Peyer's patch (tissue), 4 donors: ENCODE measurements around the gene SLC5A2.

ENCODE experiments used
- CTCF ChIP-seq, 6 experiments: fragments of 450-650 bp in 4 of 6; fragments of 200-600 bp in 2 of 6; sonication (generic) in 1 of 6; IDR thresholded peaks; one replicate each; pipeline ENCODE4 v1.5.1; 2017 to 2019; ENCODE audit warnings: antibody characterized with exemption in 6 of 6, mild to moderate bottlenecking in 3 of 6, moderate library complexity in 1 of 6
- POLR2A ChIP-seq, 2 donors: fragments of 450-650 bp; IDR thresholded peaks; one replicate each; pipeline ENCODE4 v1.5.1; 2017; ENCODE audit warnings: antibody characterized with exemption in 2 of 2, mild to moderate bottlenecking in 2 of 2, moderate library complexity in 2 of 2

DNA sequence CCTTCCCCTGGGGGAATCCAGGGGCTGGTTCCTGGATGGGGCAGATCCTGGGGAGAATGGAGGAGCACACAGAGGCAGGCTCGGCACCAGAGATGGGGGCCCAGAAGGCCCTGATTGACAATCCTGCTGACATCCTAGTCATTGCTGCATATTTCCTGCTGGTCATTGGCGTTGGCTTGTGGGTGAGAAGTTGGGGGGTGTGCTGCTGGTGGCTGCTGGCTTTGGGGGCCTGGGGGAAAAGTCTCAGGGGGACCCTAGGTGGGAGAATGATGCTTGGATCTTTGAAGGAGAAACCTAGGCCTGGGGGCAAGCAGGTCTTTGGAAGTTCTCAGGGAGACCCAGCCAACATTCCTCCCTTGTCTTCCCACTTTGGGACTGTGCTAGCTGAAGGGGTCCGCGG is at the start of gene SLC5A2:
- TF ChIP-seq CTCF (IDR thresholded peaks at IDR 0.05) (no peak), POLR2A (IDR thresholded peaks at IDR 0.05) (no peak)
